Rectal smooth muscle tissue (tissue), 1 donor: Measurements from ENCODE around the gene HTRA1.

Experiments used
- H3K27ac ChIP-seq: one replicate; pipeline ENCODE4 v1.7.0; 2013; ENCODE audit warnings: low read depth, low read length, inconsistent platforms
- H3K27me3 ChIP-seq: one replicate; pipeline ENCODE4 v1.7.0; 2013; ENCODE audit warnings: low read length; ENCODE audit not compliant: control insufficient read depth, insufficient read depth
- H3K36me3 ChIP-seq: one replicate; pipeline ENCODE4 v1.7.0; 2013; ENCODE audit warnings: low read length; ENCODE audit not compliant: control insufficient read depth, insufficient read depth
- H3K4me1 ChIP-seq: one replicate; pipeline ENCODE4 v1.7.0; 2013; ENCODE audit warnings: low read length; ENCODE audit not compliant: control insufficient read depth, insufficient read depth
- H3K4me3 ChIP-seq: one replicate; pipeline ENCODE4 v1.7.0; 2013; ENCODE audit warnings: low read length
- H3K9ac ChIP-seq: one replicate; pipeline ENCODE4 v1.7.0; 2013; ENCODE audit warnings: low read length

Gene HTRA1

GRCh38 chr10:122435212-122435827 is 26.0 kb upstream of the HTRA1 start:
- no peaks in the 10 kb centered on the region for H3K27me3 ChIP-seq
- H3K36me3 ChIP-seq = no peaks in the 10 kb centered on the region
- H3K9ac ChIP-seq = no peak overlapping the region
- no peak overlapping the region for H3K4me3 ChIP-seq
- no peak overlapping the region for H3K27ac ChIP-seq
- no peaks in the 10 kb centered on the region for H3K4me1 ChIP-seq

GRCh38 chr10:122441961-122442360 is 19.4 kb upstream of the HTRA1 start:
- Histone ChIP-seq H3K36me3 (no peaks in the 10 kb centered on the region), H3K4me3 (no peak overlapping the region), H3K9ac (no peak overlapping the region), H3K4me1 (peaks cover 1% of the 10 kb centered on the region), H3K27me3 (no peaks in the 10 kb centered on the region), H3K27ac (no peak overlapping the region)

- no peak overlapping the region for H3K27ac ChIP-seq
- H3K27me3 ChIP-seq = no peaks in the 10 kb centered on the region
- no peaks in the 10 kb centered on the region for H3K36me3 ChIP-seq
- no peak overlapping the region for H3K4me3 ChIP-seq
- H3K9ac ChIP-seq = no peak overlapping the region
- H3K4me1 ChIP-seq = peaks cover 2% of the 10 kb centered on the region
These were observed 15.9 kb upstream of the HTRA1 start for GRCh38 chr10:122445469-122445868.

GRCh38 chr10:122445904-122446303 is 15.4 kb upstream of the HTRA1 start:
- no peak overlapping the region for H3K9ac ChIP-seq
- no peak overlapping the region for H3K27ac ChIP-seq
- H3K27me3 ChIP-seq = no peaks in the 10 kb centered on the region
- no peak overlapping the region for H3K4me3 ChIP-seq
- H3K4me1 ChIP-seq = peaks cover 2% of the 10 kb centered on the region
- no peaks in the 10 kb centered on the region for H3K36me3 ChIP-seq

- Histone ChIP-seq H3K4me1 (peaks cover 2% of the 10 kb centered on the region), H3K4me3 (no peak overlapping the region), H3K36me3 (no peaks in the 10 kb centered on the region), H3K27me3 (no peaks in the 10 kb centered on the region), H3K27ac (no peak overlapping the region), H3K9ac (no peak overlapping the region)
These were observed 14.5 kb upstream of the HTRA1 start for GRCh38 chr10:122446668-122447423.

GRCh38 chr10:122448600-122448999 is 12.8 kb upstream of the HTRA1 start:
- H3K36me3 ChIP-seq = no peaks in the 10 kb centered on the region
- H3K27me3 ChIP-seq = no peaks in the 10 kb centered on the region
- H3K4me3 ChIP-seq = no peak overlapping the region
- no peak overlapping the region for H3K27ac ChIP-seq
- H3K4me1 ChIP-seq = peaks cover 2% of the 10 kb centered on the region
- no peak overlapping the region for H3K9ac ChIP-seq

GRCh38 chr10:122449153-122449552 is 12.2 kb upstream of the HTRA1 start:
- Histone ChIP-seq H3K27me3 (no peaks in the 10 kb centered on the region), H3K4me1 (peaks cover 2% of the 10 kb centered on the region), H3K36me3 (no peaks in the 10 kb centered on the region), H3K27ac (no peak overlapping the region), H3K9ac (no peak overlapping the region), H3K4me3 (no peak overlapping the region)

DNA sequence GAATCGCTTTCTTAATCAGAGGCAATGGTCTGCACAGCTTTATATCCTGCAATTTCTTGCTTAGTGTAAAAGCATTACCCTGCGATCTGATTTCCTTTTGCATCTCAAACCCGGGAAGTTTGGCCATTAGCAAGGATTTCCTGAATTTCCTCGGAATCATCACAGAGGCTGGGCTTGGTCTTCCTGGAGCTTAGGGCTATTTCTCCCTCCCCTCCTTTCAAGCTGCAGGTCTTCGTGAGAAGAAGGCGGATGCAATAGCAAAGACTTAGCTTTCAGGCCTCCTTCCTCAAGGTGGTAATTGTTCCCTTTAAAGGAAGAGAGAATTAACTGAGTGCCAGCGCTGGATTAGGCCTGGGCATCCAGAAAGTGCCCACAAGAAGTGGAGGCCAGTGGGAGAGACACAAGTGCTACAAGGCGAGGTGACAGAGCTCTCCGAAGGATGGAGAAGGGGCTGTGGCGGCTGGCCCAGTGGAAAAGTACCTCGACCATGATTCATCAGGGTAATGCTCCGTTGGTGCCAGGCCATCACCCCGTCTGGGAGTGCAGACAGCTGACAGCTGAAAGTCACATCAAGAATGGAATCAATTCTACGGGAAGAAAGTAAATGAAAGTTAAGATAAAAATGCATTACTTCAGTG is 10.9 kb upstream of the HTRA1 start:
- Histone ChIP-seq H3K36me3 (no peaks in the 10 kb centered on the region), H3K27ac (no peak overlapping the region), H3K4me3 (no peak overlapping the region), H3K9ac (no peak overlapping the region), H3K27me3 (peaks cover 2% of the 10 kb centered on the region), H3K4me1 (peaks cover 2% of the 10 kb centered on the region)

- Histone ChIP-seq H3K4me3 (no peak overlapping the region), H3K4me1 (no peaks in the 10 kb centered on the region), H3K36me3 (no peaks in the 10 kb centered on the region), H3K27me3 (peaks cover 12% of the 10 kb centered on the region), H3K9ac (no peak overlapping the region), H3K27ac (no peak overlapping the region)
These were observed 7.3 kb upstream of the HTRA1 start for GRCh38 chr10:122454071-122454470.

- H3K36me3 ChIP-seq = no peaks in the 10 kb centered on the region
- H3K27ac ChIP-seq = no peak within 1 kb of the TSS
- H3K27me3 ChIP-seq = peaks cover 12% of the 10 kb centered on the region
- H3K9ac ChIP-seq = no peak within 1 kb of the TSS
- H3K4me3 ChIP-seq = no peak within 1 kb of the TSS
- no peaks in the 10 kb centered on the region for H3K4me1 ChIP-seq
These were observed 6.7 kb upstream of the HTRA1 start, which contains the start of gene ARMS2 for GRCh38 chr10:122454603-122455080. TSS of gene ARMS2 (plus strand) at chr10:122454653. CDS start at chr10:122454728, 75 bp downstream.

DNA sequence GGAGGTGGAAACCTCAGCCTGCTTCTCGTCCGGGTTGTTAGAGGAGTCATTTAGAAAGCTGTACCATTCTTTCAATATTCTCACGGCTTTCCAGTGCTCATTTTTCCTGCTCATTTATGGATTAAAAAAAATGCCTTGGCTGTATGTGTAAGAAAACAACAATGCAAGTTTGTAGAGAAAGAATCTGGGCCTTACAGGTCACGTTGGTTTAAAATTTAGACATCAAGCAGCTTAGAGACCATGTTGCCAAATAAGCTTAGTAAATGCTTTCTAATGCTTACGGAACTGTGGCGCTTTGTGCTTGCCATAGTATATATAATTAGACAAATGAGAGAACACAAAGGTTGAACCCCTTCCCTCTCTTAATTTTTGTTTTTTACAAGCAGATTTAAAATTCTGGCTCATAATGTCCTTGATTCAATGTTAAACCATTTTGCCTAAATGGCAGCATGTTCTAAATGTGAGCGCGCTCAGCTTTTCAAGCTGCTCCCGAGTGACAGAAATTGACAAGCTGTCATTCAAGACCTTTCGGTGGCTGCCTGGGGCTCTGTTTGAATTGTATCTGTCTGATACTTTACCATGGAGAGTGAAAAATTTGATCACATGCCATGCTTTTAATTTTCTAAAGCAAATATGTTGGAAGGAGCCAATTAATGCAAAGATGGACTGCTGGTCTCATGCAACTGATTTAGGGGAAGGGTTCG is 5.8 kb upstream of the HTRA1 start:
- H3K4me1 ChIP-seq = peaks cover 4% of the 10 kb centered on the region
- no peak overlapping the region for H3K9ac ChIP-seq
- H3K27ac ChIP-seq = no peak overlapping the region
- peaks cover 14% of the 10 kb centered on the region for H3K27me3 ChIP-seq
- H3K36me3 ChIP-seq = no peaks in the 10 kb centered on the region
- H3K4me3 ChIP-seq = no peak overlapping the region

DNA sequence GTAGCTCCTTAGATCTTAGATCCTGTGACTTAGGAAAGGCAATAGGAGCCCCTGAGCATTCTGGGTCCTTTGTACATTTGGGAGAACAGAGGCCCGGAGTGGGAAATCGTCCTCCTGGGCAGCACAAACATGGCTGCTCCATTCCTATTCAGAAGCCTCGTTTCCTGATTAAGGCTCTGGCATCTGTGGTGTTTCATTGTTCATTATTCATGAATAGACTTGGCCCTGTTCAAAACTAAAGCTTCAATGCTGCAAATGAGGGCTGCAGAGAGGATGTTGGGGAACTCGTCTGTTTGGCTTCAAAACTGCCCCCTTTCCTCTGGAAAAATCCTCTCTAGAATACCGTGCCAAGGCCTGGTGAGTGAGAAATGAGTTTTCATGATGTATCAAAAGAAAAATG is 3.4 kb upstream of the HTRA1 start:
- no peak overlapping the region for H3K27ac ChIP-seq
- H3K4me1 ChIP-seq = peaks cover 4% of the 10 kb centered on the region
- H3K9ac ChIP-seq = no peak overlapping the region
- no peaks in the 10 kb centered on the region for H3K36me3 ChIP-seq
- peaks cover 14% of the 10 kb centered on the region for H3K27me3 ChIP-seq
- no peak overlapping the region for H3K4me3 ChIP-seq
